HUES64 (cell line): Measurements from ENCODE around the gene ZNF143. TPM values are rescaled to one million over a fixed set of nuclear protein-coding genes. Genes with fewer than 3 reads are reported as not detected.
"Not testable (repeated sequence)": the region's sequence is repeated elsewhere in the genome, so short reads cannot be mapped to it uniquely, and the experiment has no call there.

Experiments
- H3K27ac ChIP-seq: 2 replicates; pipeline ENCODE4 v1.7.0; 2013; ENCODE audit warnings: low read depth, low read length, inconsistent platforms
- H3K27me3 ChIP-seq: 2 replicates; pipeline ENCODE4 v1.6.1; 2013; ENCODE audit warnings: mild to moderate bottlenecking, low read length; ENCODE audit not compliant: insufficient read depth
- H3K36me3 ChIP-seq: 2 replicates; pipeline ENCODE4 v1.6.1; 2013; ENCODE audit warnings: mild to moderate bottlenecking, low read length; ENCODE audit not compliant: insufficient read depth
- H3K4me1 ChIP-seq: 2 replicates; pipeline ENCODE4 v1.6.1; 2013; ENCODE audit warnings: mild to moderate bottlenecking, low read length, moderate library complexity; ENCODE audit not compliant: insufficient read depth
- H3K4me3 ChIP-seq: 2 replicates; pipeline ENCODE4 v1.5.1; 2013; ENCODE audit warnings: mild to moderate bottlenecking, low read length, moderate library complexity
- H3K9ac ChIP-seq: 2 replicates; pipeline ENCODE4 v1.6.1; 2013; ENCODE audit warnings: mild to moderate bottlenecking, low read depth, low read length
- H3K9me3 ChIP-seq: 2 replicates; pipeline ENCODE4 v1.6.1; 2013; ENCODE audit warnings: low read depth, low read length; ENCODE audit not compliant: insufficient read depth
- WGBS: fragments of 150-250, 120-280 bp; methylation state at CpG from one replicate; pipeline ENCODE4 v1.1.7; 2013; ENCODE audit warnings: missing lambda C conversion rate; 5-methylcytosine and 5-hydroxymethylcytosine counted together
- polyA plus RNA-seq, 2 experiments: library from polyadenylated mRNA; stranded (reverse); fragments of 50-300 nt; gene quantifications; one replicate each; pipeline ENCODE4 v1.2.3, GENCODE V29; 2013

The ZNF143 gene
- polyA plus RNA-seq (2013, experiment 1 of 2): 28.6 TPM
- 31.4 TPM for polyA plus RNA-seq (2013, experiment 2 of 2)

GRCh38 chr11:9460322-9461062, at the start of gene ZNF143:
TSS of gene ZNF143 (plus strand) at chr11:9461012. CDS start at chr11:9471309, 10,297 bp downstream.
- Histone ChIP-seq H3K27ac (peak within 1 kb of the TSS; percentile 99), H3K27me3 (no peaks in the 10 kb centered on the region), H3K9ac (peak within 1 kb of the TSS; percentile 98), H3K36me3 (no peaks in the 10 kb centered on the region), H3K9me3 (no peaks in the 10 kb centered on the region), H3K4me1 (no peaks in the 10 kb centered on the region), H3K4me3 (peak within 1 kb of the TSS; percentile 87)
- WGBS: under 1% methylated on average over 45 of the region's 45 CpGs

- H3K9me3 ChIP-seq: no peaks in the 10 kb centered on the region
- H3K27me3 ChIP-seq: no peaks in the 10 kb centered on the region
- no peaks in the 10 kb centered on the region for H3K4me1 ChIP-seq
- H3K4me3 ChIP-seq: no peak overlapping the region
- peaks cover 98% of the 10 kb centered on the region for H3K36me3 ChIP-seq
- H3K9ac ChIP-seq: no peak overlapping the region
- 100% methylated on average over 1 of the region's 1 CpG for WGBS
- H3K27ac ChIP-seq: no peak overlapping the region
Measured at GRCh38 chr11:9428706-9429105, 32.1 kb upstream of the ZNF143 start.

- Histone ChIP-seq H3K27me3 (no peaks in the 10 kb centered on the region), H3K27ac (no peak overlapping the region), H3K4me1 (no peaks in the 10 kb centered on the region), H3K9me3 (no peaks in the 10 kb centered on the region), H3K4me3 (no peak overlapping the region), H3K36me3 (peaks cover 98% of the 10 kb centered on the region), H3K9ac (no peak overlapping the region)
- WGBS: 97% methylated on average over 4 of the region's 4 CpGs
Measured at GRCh38 chr11:9438611-9439010, 22.2 kb upstream of the ZNF143 start.

GRCh38 chr11:9446230-9446629, 14.6 kb upstream of the ZNF143 start:
- Histone ChIP-seq H3K9me3 (peaks cover 2% of the 10 kb centered on the region; the same call in 1 of the 2 replicates), H3K36me3 (peaks cover 72% of the 10 kb centered on the region), H3K27ac (no peak overlapping the region), H3K4me1 (no peaks in the 10 kb centered on the region), H3K9ac (no peak overlapping the region), H3K27me3 (no peaks in the 10 kb centered on the region), H3K4me3 (no peak overlapping the region)
- 96% methylated on average over 2 of the region's 4 CpGs for WGBS

- H3K9ac ChIP-seq: no peak overlapping the region
- peaks cover 9% of the 10 kb centered on the region for H3K9me3 ChIP-seq
- H3K4me1 ChIP-seq: no peaks in the 10 kb centered on the region
- H3K27ac ChIP-seq: no peak overlapping the region
- H3K4me3 ChIP-seq: no peak overlapping the region
- H3K27me3 ChIP-seq: no peaks in the 10 kb centered on the region
- 96% methylated on average over 9 of the region's 9 CpGs for WGBS
- H3K36me3 ChIP-seq: peaks cover 47% of the 10 kb centered on the region
Measured at GRCh38 chr11:9448576-9449352, 12.0 kb upstream of the ZNF143 start.

GRCh38 chr11:9452023-9452422, 8.8 kb upstream of the ZNF143 start:
- not testable (repeated sequence) for H3K4me1 ChIP-seq, H3K9me3 ChIP-seq, H3K27ac ChIP-seq, H3K9ac ChIP-seq, H3K4me3 ChIP-seq, H3K27me3 ChIP-seq
- WGBS: 87% methylated on average over 7 of the region's 7 CpGs
- peaks cover 14% of the 10 kb centered on the region; the same call in 1 of the 2 replicates for H3K36me3 ChIP-seq

GRCh38 chr11:9455722-9456121, 5.1 kb upstream of the ZNF143 start:
- peaks cover 9% of the 10 kb centered on the region for H3K9me3 ChIP-seq
- H3K9ac ChIP-seq: no peak overlapping the region
- H3K27ac ChIP-seq: no peak overlapping the region
- H3K27me3 ChIP-seq: no peaks in the 10 kb centered on the region
- no peaks in the 10 kb centered on the region for H3K4me1 ChIP-seq
- no CpG with 5 or more reads among the region's 5 CpGs for WGBS
- no peaks in the 10 kb centered on the region for H3K36me3 ChIP-seq
- no peak overlapping the region for H3K4me3 ChIP-seq

GRCh38 chr11:9459667-9460321, 1.0 kb upstream of the ZNF143 start:
- WGBS: 4% methylated on average over 23 of the region's 23 CpGs
- Histone ChIP-seq H3K36me3 (no peaks in the 10 kb centered on the region), H3K9me3 (no peaks in the 10 kb centered on the region), H3K4me1 (no peaks in the 10 kb centered on the region), H3K4me3 (peak overlapping the region; percentile 82), H3K27me3 (no peaks in the 10 kb centered on the region), H3K27ac (peak overlapping the region; percentile 98), H3K9ac (peak overlapping the region; percentile 98)

- Histone ChIP-seq H3K27me3 (no peaks in the 10 kb centered on the region), H3K36me3 (no peaks in the 10 kb centered on the region), H3K9ac (peak overlapping the region; percentile 98), H3K9me3 (no peaks in the 10 kb centered on the region), H3K4me3 (peak overlapping the region; percentile 87), H3K27ac (peak overlapping the region; percentile 99), H3K4me1 (no peaks in the 10 kb centered on the region)
- WGBS: under 1% methylated on average over 57 of the region's 57 CpGs
Measured at GRCh38 chr11:9461063-9461759, 399 bp downstream of the ZNF143 start.

GRCh38 chr11:9461760-9462134, 935 bp downstream of the ZNF143 start:
- 23% methylated on average over 6 of the region's 10 CpGs for WGBS
- H3K27me3 ChIP-seq: no peaks in the 10 kb centered on the region
- no peaks in the 10 kb centered on the region for H3K4me1 ChIP-seq
- peak overlapping the region; percentile 98 for H3K9ac ChIP-seq
- no peaks in the 10 kb centered on the region for H3K9me3 ChIP-seq
- H3K36me3 ChIP-seq: no peaks in the 10 kb centered on the region
- H3K27ac ChIP-seq: peak overlapping the region; percentile 99
- H3K4me3 ChIP-seq: peak overlapping the region; percentile 87
